MG63 (cell line): ENCODE results near the gene NAALADL2. TPM values are rescaled to one million over a fixed set of nuclear protein-coding genes. Genes with fewer than 3 reads are reported as not detected.

Source experiments
- DNase-seq: peaks from one replicate; pipeline ENCODE4 v3.0.0-alpha.2; 2020
- H3K27me3 ChIP-seq: fragments of 250-450 bp; sonication (Bioruptor Pico); 2 replicates; pipeline ENCODE4 v1.5.1; 2020; ENCODE audit warnings: mild to moderate bottlenecking, moderate library complexity
- H3K36me3 ChIP-seq: fragments of 250-450 bp; sonication (Bioruptor Pico); 2 replicates; pipeline ENCODE4 v1.5.1; 2020; ENCODE audit warnings: mild to moderate bottlenecking, moderate library complexity
- H3K4me3 ChIP-seq: fragments of 250-450 bp; sonication (Bioruptor Pico); 2 replicates; pipeline ENCODE4 v1.5.1; 2020; ENCODE audit warnings: mild to moderate bottlenecking, moderate library complexity
- H3K9me3 ChIP-seq: fragments of 250-450 bp; sonication (Bioruptor Pico); 2 replicates; pipeline ENCODE4 v1.5.1; 2020; ENCODE audit warnings: mild to moderate bottlenecking, moderate library complexity
- total RNA-seq: library from RNA; depleted of rRNA; stranded (reverse); fragments of >200 nt; shearing (Covaris generic); gene quantifications from 2 replicates; pipeline ENCODE4 v1.2.3, GENCODE V29; 2014; ENCODE audit warnings: low replicate concordance

Gene NAALADL2
- total RNA-seq, 1 experiment from 2014 or later = 1.6 TPM

- Histone ChIP-seq H3K9me3 (no peaks in the 10 kb centered on the region), H3K36me3 (no peaks in the 10 kb centered on the region), H3K4me3 (no peak overlapping the region), H3K27me3 (no peaks in the 10 kb centered on the region)
- DNase-seq = no peak
Observed at GRCh38 chr3:175617247-175617646, 758.1 kb downstream of the NAALADL2 start.

DNA sequence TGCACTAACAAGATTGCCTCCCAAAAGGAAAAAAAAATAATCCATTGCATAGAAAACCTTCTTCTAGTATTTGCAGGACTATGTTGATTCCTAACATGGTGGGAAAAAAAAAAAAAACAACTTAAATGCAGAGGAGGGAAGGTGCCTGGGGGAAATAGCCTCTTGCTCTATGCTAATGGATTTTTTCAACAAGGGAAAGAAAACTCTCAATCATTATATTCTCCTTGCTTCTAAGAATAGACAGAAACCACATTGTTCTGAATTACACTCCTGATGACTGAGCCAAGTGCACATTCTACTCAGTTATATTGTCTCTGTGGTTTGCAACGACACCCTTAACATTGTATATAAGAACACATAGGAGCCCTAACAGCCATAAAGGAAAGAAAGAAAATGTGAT lies 760.2 kb downstream of the NAALADL2 start:
- no peak for DNase-seq
- H3K27me3 ChIP-seq = no peaks in the 10 kb centered on the region
- no peaks in the 10 kb centered on the region for H3K36me3 ChIP-seq
- H3K9me3 ChIP-seq = no peaks in the 10 kb centered on the region
- H3K4me3 ChIP-seq = no peak overlapping the region

DNA sequence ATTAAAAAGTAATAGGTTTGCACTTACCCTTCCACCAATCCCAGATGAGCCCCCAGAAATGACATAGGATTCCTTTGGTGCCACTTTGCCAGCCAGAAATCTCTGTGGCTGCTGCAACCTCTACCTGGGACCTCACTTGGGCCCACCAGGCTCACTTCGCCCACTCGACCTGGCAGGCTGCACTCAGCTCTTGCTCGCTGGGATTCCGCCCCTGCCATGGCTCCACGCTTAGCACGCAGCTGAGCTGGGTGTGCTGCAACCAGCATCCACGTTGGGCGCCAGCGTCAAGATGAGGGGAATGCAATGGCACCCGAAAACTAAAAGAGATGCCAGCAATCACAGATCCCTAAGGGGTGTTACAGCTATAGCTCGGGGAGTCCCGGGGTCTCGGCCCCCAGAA lies 761.0 kb downstream of the NAALADL2 start:
- Histone ChIP-seq H3K36me3 (no peaks in the 10 kb centered on the region), H3K27me3 (no peaks in the 10 kb centered on the region), H3K9me3 (no peaks in the 10 kb centered on the region), H3K4me3 (no peak overlapping the region)
- DNase-seq = no peak

GRCh38 chr3:175620532-175620931 lies 761.4 kb downstream of the NAALADL2 start:
- H3K9me3 ChIP-seq = no peaks in the 10 kb centered on the region
- no peaks in the 10 kb centered on the region for H3K36me3 ChIP-seq
- no peak for DNase-seq

GRCh38 chr3:175640958-175641357 lies 781.8 kb downstream of the NAALADL2 start:
- DNase-seq = no peak
- Histone ChIP-seq H3K27me3 (no peaks in the 10 kb centered on the region), H3K36me3 (no peaks in the 10 kb centered on the region), H3K9me3 (no peaks in the 10 kb centered on the region), H3K4me3 (no peak overlapping the region)

More at GRCh38 chr3:175620532-175620931, 761.4 kb downstream of the NAALADL2 start:
- Histone ChIP-seq H3K4me3 (no peak overlapping the region), H3K27me3 (no peaks in the 10 kb centered on the region)

- no peak for DNase-seq
Observed at GRCh38 chr3:175646865-175647264, 787.7 kb downstream of the NAALADL2 start.

GRCh38 chr3:175648899-175649298 lies 789.8 kb downstream of the NAALADL2 start:
- no peaks in the 10 kb centered on the region for H3K9me3 ChIP-seq
- H3K36me3 ChIP-seq = no peaks in the 10 kb centered on the region
- no peak overlapping the region for H3K4me3 ChIP-seq
- H3K27me3 ChIP-seq = no peaks in the 10 kb centered on the region
- no peak for DNase-seq

More at GRCh38 chr3:175646865-175647264, 787.7 kb downstream of the NAALADL2 start:
- Histone ChIP-seq H3K27me3 (no peaks in the 10 kb centered on the region), H3K36me3 (no peaks in the 10 kb centered on the region), H3K4me3 (no peak overlapping the region), H3K9me3 (no peaks in the 10 kb centered on the region)

GRCh38 chr3:175651716-175652115 lies 792.6 kb downstream of the NAALADL2 start:
- H3K27me3 ChIP-seq = no peaks in the 10 kb centered on the region
- H3K9me3 ChIP-seq = no peaks in the 10 kb centered on the region
- H3K36me3 ChIP-seq = no peaks in the 10 kb centered on the region
- no peak for DNase-seq
- H3K4me3 ChIP-seq = 0 out of 2 replicates have a peak overlapping the region, but pooled peaks have one; percentile 4

GRCh38 chr3:175655351-175655750 lies 796.2 kb downstream of the NAALADL2 start:
- Histone ChIP-seq H3K36me3 (no peaks in the 10 kb centered on the region), H3K4me3 (no peak overlapping the region), H3K27me3 (no peaks in the 10 kb centered on the region), H3K9me3 (no peaks in the 10 kb centered on the region)
- no peak for DNase-seq

GRCh38 chr3:175656461-175656860 lies 797.3 kb downstream of the NAALADL2 start:
- Histone ChIP-seq H3K36me3 (no peaks in the 10 kb centered on the region), H3K27me3 (no peaks in the 10 kb centered on the region), H3K9me3 (no peaks in the 10 kb centered on the region), H3K4me3 (no peak overlapping the region)
- no peak for DNase-seq

DNA sequence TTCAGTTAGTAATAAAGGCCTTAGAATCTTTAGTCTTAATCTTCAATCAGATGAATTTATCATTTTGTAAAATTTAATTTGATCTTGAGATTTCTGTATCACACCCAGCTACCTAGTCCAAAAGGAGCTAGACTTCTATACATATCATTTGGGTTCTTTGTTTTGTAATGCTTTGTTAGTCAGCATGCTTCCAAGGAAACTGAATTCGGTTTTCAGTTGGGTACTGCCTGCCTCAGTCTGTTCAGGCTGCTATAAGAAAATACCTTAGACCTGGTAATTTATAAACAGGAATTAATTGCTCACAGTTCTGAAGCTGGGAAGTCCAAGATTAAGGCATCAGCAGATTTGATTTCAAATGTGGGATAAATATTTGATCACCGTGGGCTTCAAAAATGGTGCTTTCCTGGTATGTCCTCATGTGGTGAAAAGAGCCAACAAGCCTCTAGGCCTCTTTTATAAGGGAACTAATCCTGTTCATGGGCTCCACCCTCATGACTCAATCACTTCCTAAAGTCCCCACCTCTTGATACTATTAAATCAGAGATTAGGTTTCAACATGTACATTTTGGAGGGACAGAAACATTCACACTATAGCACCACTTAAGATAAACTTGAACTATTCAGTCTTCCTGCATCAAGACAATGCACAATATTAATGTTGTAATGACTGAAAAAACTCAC lies 800.7 kb downstream of the NAALADL2 start:
- H3K27me3 ChIP-seq = no peaks in the 10 kb centered on the region
- no peaks in the 10 kb centered on the region for H3K36me3 ChIP-seq
- no peak overlapping the region for H3K4me3 ChIP-seq
- no peak for DNase-seq
- no peaks in the 10 kb centered on the region for H3K9me3 ChIP-seq

DNA sequence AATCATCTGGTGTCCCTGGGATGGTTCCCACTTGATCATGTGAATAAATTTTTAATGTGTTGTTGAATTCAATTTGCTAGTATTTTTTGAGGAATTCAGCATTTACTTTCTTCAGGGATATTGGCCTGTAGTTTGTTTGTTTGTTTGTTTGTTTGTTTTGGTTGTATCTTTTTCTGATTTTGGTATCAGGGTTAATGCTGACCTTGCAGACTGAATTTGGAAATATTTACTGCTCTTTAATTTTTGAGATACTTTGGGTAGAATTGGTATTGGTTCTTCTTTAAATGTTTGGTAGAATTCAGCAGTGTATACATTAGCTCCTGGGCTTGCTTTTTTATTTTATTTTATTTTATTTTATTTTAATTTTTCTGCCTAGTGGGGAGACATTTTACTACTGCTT lies 803.7 kb downstream of the NAALADL2 start:
- H3K36me3 ChIP-seq = no peaks in the 10 kb centered on the region
- DNase-seq = no peak
- H3K9me3 ChIP-seq = no peaks in the 10 kb centered on the region

DNA sequence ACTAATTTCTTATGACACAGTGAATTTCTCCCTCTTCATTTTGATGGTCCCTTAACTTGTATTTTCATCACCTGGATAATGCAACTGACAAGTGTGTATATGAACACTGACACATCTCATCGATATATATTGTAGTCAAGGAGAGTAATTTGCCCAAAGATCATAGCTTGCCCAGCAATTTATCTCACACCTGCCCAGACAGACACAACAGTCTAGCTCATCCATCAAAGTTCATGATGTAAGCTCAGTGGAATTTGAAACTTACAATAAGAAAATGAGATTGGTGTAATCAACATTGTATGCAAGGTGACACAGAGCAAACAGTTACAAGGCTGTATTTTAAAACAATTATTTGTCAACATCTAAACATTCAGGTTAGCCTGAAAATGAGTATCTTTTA lies 805.8 kb downstream of the NAALADL2 start:
- Histone ChIP-seq H3K36me3 (no peaks in the 10 kb centered on the region), H3K9me3 (no peaks in the 10 kb centered on the region), H3K27me3 (no peaks in the 10 kb centered on the region), H3K4me3 (no peak overlapping the region)
- no peak for DNase-seq

More for the DNA sequence above, 803.7 kb downstream of the NAALADL2 start:
- Histone ChIP-seq H3K4me3 (no peak overlapping the region), H3K27me3 (no peaks in the 10 kb centered on the region)

DNA sequence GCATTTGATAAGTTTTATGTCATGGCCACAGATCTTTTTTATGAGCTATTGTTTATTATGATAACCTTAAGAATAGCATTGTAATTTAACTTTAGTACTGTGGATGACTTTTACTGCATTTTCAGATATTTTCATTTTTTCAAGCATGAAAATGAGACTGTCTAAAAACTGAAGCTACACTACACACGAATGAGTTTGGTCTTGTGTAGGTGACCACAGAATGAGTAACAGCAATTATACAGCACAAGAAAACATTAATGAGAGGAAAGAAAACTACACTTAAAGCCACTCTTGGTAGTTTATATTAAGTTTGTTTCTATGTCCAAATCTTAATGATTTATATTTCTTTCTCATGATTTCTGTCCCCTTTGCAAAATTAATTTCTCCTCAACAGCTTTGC lies 809.2 kb downstream of the NAALADL2 start:
- no peak overlapping the region for H3K4me3 ChIP-seq
- H3K36me3 ChIP-seq = no peaks in the 10 kb centered on the region
- no peaks in the 10 kb centered on the region for H3K27me3 ChIP-seq
- no peak for DNase-seq
- no peaks in the 10 kb centered on the region for H3K9me3 ChIP-seq

DNA sequence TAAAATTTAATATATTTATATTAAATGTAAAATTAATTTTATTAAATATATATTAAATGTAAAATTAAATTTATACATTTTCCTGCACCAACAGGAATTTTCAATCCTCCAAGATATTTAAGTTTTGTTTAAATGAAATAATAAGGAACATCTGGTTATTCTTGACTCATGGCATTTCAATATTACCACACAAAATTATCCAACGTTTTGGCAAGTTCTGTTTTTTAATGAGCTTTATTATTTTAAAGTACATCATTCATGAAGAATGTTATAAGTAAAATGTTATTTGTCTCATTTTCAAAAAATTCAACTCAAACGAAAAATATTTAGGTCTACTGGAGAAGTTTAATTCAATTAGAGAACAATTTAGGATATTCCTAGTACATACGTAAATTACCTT lies 811.4 kb downstream of the NAALADL2 start:
- Histone ChIP-seq H3K27me3 (no peaks in the 10 kb centered on the region), H3K4me3 (no peak overlapping the region), H3K9me3 (no peaks in the 10 kb centered on the region), H3K36me3 (no peaks in the 10 kb centered on the region)
- no peak for DNase-seq

DNA sequence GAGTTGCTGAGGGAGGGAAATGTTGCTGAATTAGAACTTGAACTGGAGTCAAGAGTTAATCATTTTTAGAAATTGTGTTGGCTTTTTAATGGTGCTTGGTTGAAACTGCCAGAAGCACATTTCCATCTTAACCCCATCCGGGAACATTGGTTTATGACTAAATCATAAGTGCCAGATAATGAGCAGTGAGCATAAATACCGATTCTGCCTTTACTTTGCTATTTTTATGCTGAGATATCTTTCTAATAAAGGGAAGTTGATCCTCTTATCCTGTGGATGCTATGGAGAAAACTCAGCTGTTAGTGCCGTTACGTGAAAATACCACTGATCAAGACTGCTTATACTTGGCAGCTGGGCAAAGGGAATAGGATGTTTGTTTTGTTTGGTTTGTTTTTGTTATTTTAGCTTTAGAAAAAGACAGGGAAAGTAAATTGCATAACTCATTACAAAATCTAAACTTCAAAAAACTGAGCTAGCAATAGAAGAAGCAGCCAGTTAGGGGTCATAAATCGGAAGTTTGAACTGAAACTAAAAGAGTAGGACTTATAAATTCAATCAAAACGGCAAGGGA lies 813.1 kb downstream of the NAALADL2 start:
- no peaks in the 10 kb centered on the region for H3K9me3 ChIP-seq
- peak overlapping the region; percentile 43 for H3K4me3 ChIP-seq
- peak; percentile 12 for DNase-seq
- no peaks in the 10 kb centered on the region for H3K36me3 ChIP-seq
- H3K27me3 ChIP-seq = no peaks in the 10 kb centered on the region

GRCh38 chr3:175679568-175679967 lies 820.4 kb downstream of the NAALADL2 start:
- no peak for DNase-seq
- Histone ChIP-seq H3K9me3 (peaks cover 8% of the 10 kb centered on the region; the same call in 1 of the 2 replicates), H3K4me3 (no peak overlapping the region), H3K27me3 (no peaks in the 10 kb centered on the region), H3K36me3 (no peaks in the 10 kb centered on the region)

DNA sequence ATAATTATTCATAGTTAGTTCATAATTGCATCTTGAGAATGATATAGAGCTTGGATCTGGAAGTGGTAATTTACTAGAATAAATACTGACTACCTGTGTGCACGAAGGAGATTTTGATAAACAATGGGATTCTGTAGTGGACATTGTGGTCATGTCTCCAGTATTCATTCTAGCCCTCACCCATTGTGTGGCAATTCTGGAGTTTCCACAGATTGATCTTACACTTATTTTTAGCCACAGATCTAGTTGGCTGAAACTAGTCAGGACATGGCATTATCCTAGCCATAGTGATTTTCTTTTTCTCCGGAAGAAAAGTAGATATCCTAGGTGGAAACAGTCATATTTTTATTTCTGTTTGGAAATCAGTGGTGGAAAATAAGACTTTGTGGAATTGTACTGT lies 833.1 kb downstream of the NAALADL2 start:
- DNase-seq = no peak
- Histone ChIP-seq H3K9me3 (no peaks in the 10 kb centered on the region), H3K36me3 (no peaks in the 10 kb centered on the region), H3K27me3 (no peaks in the 10 kb centered on the region), H3K4me3 (peak overlapping the region; percentile 15)
